DMS53 treated with DMSO at 0.1 percent for 48 hours (cell line): ENCODE data around the gene YWHAH.
"Not testable (repeated sequence)": the region's sequence is repeated elsewhere in the genome, so short reads cannot be mapped to it uniquely, and the experiment has no call there.

ENCODE experiments used
- DNase-seq: peaks from one replicate; lab custom pipeline; 2025; ENCODE audit not compliant: unreplicated experiment; lab: John Stamatoyannopoulos, UW

The YWHAH gene

DNA sequence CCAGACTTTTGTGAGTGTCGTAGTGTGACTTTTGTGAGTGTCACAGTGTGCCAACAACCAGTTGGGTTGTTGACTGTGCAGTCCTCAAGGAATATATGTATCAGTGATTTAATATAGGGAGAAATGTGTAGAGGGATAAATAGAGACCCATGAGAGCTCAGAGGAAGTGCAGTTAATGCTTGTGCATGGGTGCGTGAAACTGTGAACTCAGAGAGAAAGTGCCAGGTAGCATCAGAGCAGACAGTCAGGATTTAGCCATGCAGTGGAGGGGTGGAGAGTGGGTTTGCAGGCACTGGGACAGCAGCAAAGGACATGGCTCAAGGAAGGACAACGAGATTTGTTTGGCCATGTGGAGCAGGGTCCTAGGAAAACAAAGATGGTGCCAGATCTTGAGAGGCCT, 33.6 kb downstream of the YWHAH start:
- DNase-seq: no peak

DNA sequence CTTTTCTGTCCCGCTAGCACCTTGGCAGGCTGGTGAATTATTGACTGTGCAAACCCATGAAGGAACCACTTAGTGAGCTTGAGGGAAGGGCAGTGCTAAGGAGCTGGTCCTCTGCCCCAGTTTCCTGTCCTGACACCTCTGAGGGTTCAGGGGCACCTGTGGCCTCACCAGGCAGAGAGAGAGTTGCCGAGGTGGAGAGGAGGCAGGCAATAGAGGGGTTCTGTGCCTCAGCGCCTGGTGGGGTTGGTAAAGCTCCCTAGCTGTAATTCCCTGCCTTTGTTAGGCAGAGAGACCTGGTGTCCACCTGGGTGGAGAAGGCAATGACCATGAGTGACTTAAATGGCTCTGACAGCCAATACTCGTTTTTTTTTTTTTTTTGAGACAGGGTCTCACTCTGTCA, 36.3 kb downstream of the YWHAH start:
- DNase-seq: no peak

GRCh38 chr22:31981976-31982375, 37.6 kb downstream of the YWHAH start:
- DNase-seq: not testable (repeated sequence)

- DNase-seq: no peak
These were observed 39.7 kb downstream of the YWHAH start for GRCh38 chr22:31983911-31984656.

DNA sequence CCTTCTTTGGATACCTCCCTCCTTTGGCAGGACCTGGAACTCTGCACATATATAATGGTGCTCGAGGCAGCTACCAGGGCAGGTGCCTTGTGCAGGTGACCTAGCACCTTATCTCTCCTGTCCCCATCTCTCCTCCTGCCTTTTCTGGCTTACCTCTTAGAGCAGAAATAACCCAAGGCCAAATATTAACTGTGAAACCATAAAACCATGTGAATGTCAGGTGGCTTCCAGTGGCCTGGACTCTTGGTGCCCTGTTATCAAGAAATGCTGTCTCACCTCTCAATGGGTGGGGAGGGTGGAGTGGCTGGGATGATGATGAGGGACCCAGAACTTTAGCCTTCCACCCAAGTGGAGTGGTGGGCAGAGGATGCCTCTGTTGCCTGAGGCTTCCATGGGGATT, 42.9 kb downstream of the YWHAH start:
- no peak for DNase-seq

- no peak for DNase-seq
These were observed 46.9 kb downstream of the YWHAH start for GRCh38 chr22:31991102-31991839.

DNA sequence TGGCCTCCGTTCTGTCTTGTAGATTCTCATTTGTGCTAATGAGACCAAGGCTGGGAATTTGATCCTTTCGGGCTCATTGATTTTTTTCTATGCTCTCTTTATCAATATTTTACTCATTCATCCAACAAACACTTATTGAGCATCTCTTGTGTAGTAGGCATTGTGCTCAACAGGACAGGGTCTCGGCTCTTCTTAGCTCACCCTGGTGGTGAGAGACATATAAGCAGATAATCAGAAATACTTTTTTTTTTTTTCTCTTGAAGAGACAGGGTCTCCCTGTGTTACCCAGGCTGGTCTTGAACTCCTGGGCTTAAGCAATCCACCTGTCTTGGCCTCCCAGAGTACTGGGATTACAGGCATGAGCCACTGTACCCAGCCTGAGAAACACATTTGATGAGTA, 50.7 kb downstream of the YWHAH start:
- no peak for DNase-seq

- no peak for DNase-seq
These were observed 51.5 kb downstream of the YWHAH start for GRCh38 chr22:31995807-31996206.

GRCh38 chr22:31998784-31999385, 54.5 kb downstream of the YWHAH start:
- DNase-seq: no peak

- no peak for DNase-seq
These were observed 55.8 kb downstream of the YWHAH start for GRCh38 chr22:32000181-32000580.

- DNase-seq: no peak
These were observed 61.1 kb downstream of the YWHAH start for GRCh38 chr22:32005453-32005852.
